Heart left ventricle (tissue), 13 donors: ENCODE results near the gene CTDP1.

Experiments
- POLR2A ChIP-seq, 2 donors: fragments of 450-650 bp; IDR thresholded peaks; one replicate each; pipeline ENCODE4 v1.6.1; 2017; ENCODE audit warnings: antibody characterized with exemption in 2 of 2, mild to moderate bottlenecking in 2 of 2, moderate library complexity in 2 of 2
- TF ChIP-seq, protein P1 (sequence below), 12 donors: fragments of 200-600 bp; sonication (generic) in 4 of 12; IDR thresholded peaks; one replicate each; pipeline versions ENCODE4 v1.5.0 to v1.8.0; 2018 to 2022; ENCODE audit warnings: antibody characterized with exemption in 12 of 12, mild to moderate bottlenecking in 5 of 12
- donor health status: ischemic (EF 13 %, LVEDD 7.1; RV severe dilation, severe dysfunction).
- donor health status: DM: no; HTN: yes; CAD: no.
- donor health status: DM: no; HTN: no; CAD: no.
- donor health status: ischemic (EF 25% LVEDD 6.9; RV normal size, moderate dysfunction).
- donor health status: ischemic (EF 25% LVEDD 5.7; RV mildly dilated, moderate dysfunction).
- donor health status: ischemic (EF 35%, LVEDD 5.7; RV mildly dilated, moderate dysfunction).
- donor health status: nonischemic (EF 11% LVEDD 7.7; RV severe dilation, severe dysfunction).
- donor health status: DM: yes; HTN: yes; CAD: no.
- donor health status: PGD.
- donor health status: ischemic (EF 29% LVEDD 5.4; RV normal size, mild dysfunction).
- donor health status: nonischemic (EF 23%, LVEDD 6.1; RV moderate dilation, normal function).

DNA sequence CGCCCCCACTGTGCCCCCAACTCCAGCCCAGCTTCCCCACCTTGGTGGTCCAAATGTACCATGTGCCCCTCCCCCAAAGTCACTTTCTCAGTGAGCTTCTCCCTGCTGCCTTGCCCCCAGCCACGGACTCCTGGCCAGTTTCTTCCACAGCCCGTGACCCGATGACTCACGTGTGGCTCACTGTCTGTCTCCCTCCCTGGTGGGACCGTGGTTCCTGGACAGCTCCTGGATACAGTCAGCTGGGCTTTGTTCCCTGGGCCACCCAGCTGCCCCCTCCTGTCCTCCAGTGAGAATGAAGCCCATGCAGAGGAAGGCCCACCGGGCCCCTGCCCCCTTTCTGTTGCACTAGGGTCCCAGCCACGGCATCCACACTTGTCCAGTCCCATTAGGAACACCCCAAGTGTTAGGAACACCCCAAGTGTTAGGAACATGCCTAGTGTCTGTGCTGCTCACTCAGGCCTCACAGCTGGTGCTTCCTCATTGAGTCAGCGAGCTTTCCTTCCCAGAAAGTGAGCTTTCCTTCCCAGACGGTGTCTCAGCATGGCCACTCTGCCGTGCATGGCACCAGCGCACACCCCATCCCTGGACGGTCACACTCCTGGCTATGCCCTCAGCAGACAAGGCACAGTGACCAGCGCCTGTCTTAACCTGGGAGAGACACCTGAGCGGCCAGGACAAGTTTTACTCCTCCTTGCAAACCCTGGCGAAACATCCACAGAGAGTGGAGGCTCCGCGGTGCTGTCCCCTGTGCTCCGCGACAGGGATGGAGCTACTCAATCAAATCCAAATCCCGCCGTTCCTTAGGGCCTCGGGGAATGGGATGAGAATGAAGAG lies 44.8 kb upstream of the CTDP1 start:
- TF ChIP-seq, protein P1, sequence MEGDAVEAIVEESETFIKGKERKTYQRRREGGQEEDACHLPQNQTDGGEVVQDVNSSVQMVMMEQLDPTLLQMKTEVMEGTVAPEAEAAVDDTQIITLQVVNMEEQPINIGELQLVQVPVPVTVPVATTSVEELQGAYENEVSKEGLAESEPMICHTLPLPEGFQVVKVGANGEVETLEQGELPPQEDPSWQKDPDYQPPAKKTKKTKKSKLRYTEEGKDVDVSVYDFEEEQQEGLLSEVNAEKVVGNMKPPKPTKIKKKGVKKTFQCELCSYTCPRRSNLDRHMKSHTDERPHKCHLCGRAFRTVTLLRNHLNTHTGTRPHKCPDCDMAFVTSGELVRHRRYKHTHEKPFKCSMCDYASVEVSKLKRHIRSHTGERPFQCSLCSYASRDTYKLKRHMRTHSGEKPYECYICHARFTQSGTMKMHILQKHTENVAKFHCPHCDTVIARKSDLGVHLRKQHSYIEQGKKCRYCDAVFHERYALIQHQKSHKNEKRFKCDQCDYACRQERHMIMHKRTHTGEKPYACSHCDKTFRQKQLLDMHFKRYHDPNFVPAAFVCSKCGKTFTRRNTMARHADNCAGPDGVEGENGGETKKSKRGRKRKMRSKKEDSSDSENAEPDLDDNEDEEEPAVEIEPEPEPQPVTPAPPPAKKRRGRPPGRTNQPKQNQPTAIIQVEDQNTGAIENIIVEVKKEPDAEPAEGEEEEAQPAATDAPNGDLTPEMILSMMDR (IDR thresholded peaks at IDR 0.05) = no peak
- no peak for TF ChIP-seq POLR2A (IDR thresholded peaks at IDR 0.05)
